Panc1 (cell line): Measurements from ENCODE around the gene CCDC158. TPM values are rescaled to one million over a fixed set of nuclear protein-coding genes. Genes with fewer than 3 reads are reported as not detected.

Experiments
- ATAC-seq: fragments of 200-7000 bp; cut with Tn5 transposase; 2 replicates; pipeline ENCODE4 v1.9.1; 2020; ENCODE audit warnings: mild to moderate bottlenecking, moderate library complexity
- BruUV-seq: library from RNA; stranded (reverse); fragments of 400-500 nt; replicated peaks from 2 replicates; lab custom pipeline; 2021; lab: Mats Ljungman, UMichigan
- CTCF ChIA-PET: fragments of 300-600 bp; sonication (Branson Sonifier 250); formaldehyde crosslinking; loops from one replicate; lab custom pipeline; 2022; ENCODE audit warnings: antibody characterized with exemption; lab: Charles Lee
- POLR2A ChIA-PET: fragments of 300-600 bp; sonication (Branson Sonifier 250); formaldehyde crosslinking; loops from one replicate; lab custom pipeline; 2022; ENCODE audit warnings: antibody characterized with exemption; lab: Charles Lee
- DNase-seq: peaks from one replicate; pipeline ENCODE4 v3.0.0-alpha.2; 2010; ENCODE audit warnings: low read depth, low spot score
- H3K27ac ChIP-seq: 2 replicates; pipeline ENCODE4 v1.5.1; 2011; ENCODE audit warnings: mild to moderate bottlenecking, low read length, inconsistent platforms
- H3K27me3 ChIP-seq: fragments of 200-500 bp; sonication (Bioruptor generic); 2 replicates; pipeline ENCODE4 v1.6.0; 2014; ENCODE audit warnings: low read length, inconsistent platforms; ENCODE audit not compliant: control insufficient read depth, insufficient read depth
- H3K36me3 ChIP-seq: fragments of 200-500 bp; sonication (Bioruptor generic); 2 replicates; pipeline ENCODE4 v1.5.1; 2014; ENCODE audit warnings: inconsistent platforms, mild to moderate bottlenecking, low read length, moderate library complexity; ENCODE audit not compliant: control insufficient read depth, insufficient read depth
- H3K4me1 ChIP-seq: 2 replicates; pipeline ENCODE4 v1.5.1; 2011; ENCODE audit warnings: inconsistent platforms, mild to moderate bottlenecking, low read length, moderate library complexity; ENCODE audit not compliant: control insufficient read depth, insufficient read depth
- H3K4me3 ChIP-seq, 2 experiments: 2 replicates each; pipeline ENCODE4 v1.5.1; 2011 to 2012; ENCODE audit warnings: low read depth in 2 of 2, low read length in 2 of 2, mild to moderate bottlenecking in 2 of 2, inconsistent platforms in 1 of 2, moderate library complexity in 1 of 2
- H3K9me3 ChIP-seq: fragments of 200-500 bp; sonication (Bioruptor generic); 2 replicates; pipeline ENCODE4 v1.5.1; 2014; ENCODE audit warnings: low read depth, mild to moderate bottlenecking, inconsistent platforms, low read length, moderate library complexity; ENCODE audit not compliant: control insufficient read depth, insufficient read depth
- CTCF ChIP-seq: fragments of 450-650 bp; IDR thresholded peaks from 2 replicates; pipeline ENCODE4 v1.5.1; 2017; ENCODE audit warnings: mild to moderate bottlenecking
- POLR2AphosphoS5 ChIP-seq: IDR thresholded peaks from 2 replicates; pipeline ENCODE4 v1.6.1; 2012; ENCODE audit warnings: mild to moderate bottlenecking, low read depth, low read length, moderate library complexity
- REST ChIP-seq, 2 experiments: IDR thresholded peaks; 2 replicates each; pipeline ENCODE4 v1.6.1; 2011 to 2012; ENCODE audit warnings: low read depth in 2 of 2, control low read depth in 1 of 2, low read length in 1 of 2, mild to moderate bottlenecking in 1 of 2, moderate library complexity in 1 of 2; ENCODE audit not compliant: insufficient read depth in 1 of 2
- SIN3A ChIP-seq: IDR thresholded peaks from 2 replicates; pipeline ENCODE4 v1.6.1; 2012; ENCODE audit warnings: low read depth, mild to moderate bottlenecking, low read length, moderate library complexity, borderline replicate concordance; ENCODE audit not compliant: insufficient read depth
- TCF7L2 ChIP-seq: IDR thresholded peaks from 2 replicates; pipeline ENCODE4 v1.6.1; 2011; ENCODE audit warnings: mild to moderate bottlenecking, low read depth, low read length, inconsistent platforms
- in situ Hi-C: cut with HindIII; loops from 2 replicates; pipeline ENCODE4 v1.10.0; 2016; ENCODE audit warnings: low sequenced_read_pairs, low pct_unique_long_range_greater_than_20kb
- intact Hi-C: fragments of 100-400 bp; cut with micrococcal nuclease; formaldehyde crosslinking; loops from one replicate; pipeline ENCODE4 v1.10.0; 2022; ENCODE audit not compliant: unreplicated experiment
- total RNA-seq: library from RNA; stranded (reverse); gene quantifications from one replicate; pipeline ENCODE4 v1.2.1, GENCODE V29; 2021; ENCODE audit not compliant: unreplicated experiment

Gene CCDC158
- total RNA-seq, 1 experiment from 2014 or later: 0.28 TPM

DNA sequence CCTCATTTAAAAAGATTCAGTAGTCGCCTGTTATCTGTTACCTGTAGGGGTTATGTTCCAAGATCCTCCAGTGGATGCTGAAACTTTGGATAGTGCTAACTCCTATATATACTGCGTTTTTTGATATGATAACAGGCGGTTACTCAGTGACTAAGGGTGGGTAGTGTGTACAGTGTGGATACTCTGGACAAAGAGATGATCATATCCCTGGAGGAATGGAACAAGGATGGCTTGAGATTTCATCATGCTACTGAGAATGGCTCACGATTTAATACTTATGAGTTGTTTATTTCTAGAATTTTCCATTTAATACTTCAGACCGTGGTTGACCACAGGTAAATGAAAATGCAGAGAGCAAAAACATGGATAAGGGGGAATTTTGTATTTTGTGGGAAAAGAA is 147.9 kb downstream of the CCDC158 start:
- DNase-seq: no peak
- ChIA-PET CTCF (no interaction called here), POLR2A (no interaction called here)
- no peaks in the 10 kb centered on the region for H3K27me3 ChIP-seq
- H3K27ac ChIP-seq: no peak overlapping the region
- TF ChIP-seq SIN3A: no peak
- no peak for TF ChIP-seq POLR2AphosphoS5
- no peaks in the 10 kb centered on the region for H3K36me3 ChIP-seq
- in situ Hi-C loops: no loop called here
- no peak overlapping the region for H3K4me3 ChIP-seq
- ATAC-seq: no peak
- intact Hi-C loops: no loop called here
- no peaks in the 10 kb centered on the region for H3K4me1 ChIP-seq
- no peaks in the 10 kb centered on the region for H3K9me3 ChIP-seq
- no TSS peak for BruUV-seq

- intact Hi-C loops: no loop called here
- H3K9me3 ChIP-seq: no peaks in the 10 kb centered on the region
- H3K27ac ChIP-seq: no peak overlapping the region
- no peaks in the 10 kb centered on the region for H3K27me3 ChIP-seq
- ATAC-seq (no peak), DNase-seq (no peak)
- ChIA-PET CTCF (no interaction called here), POLR2A (no interaction called here)
- H3K4me3 ChIP-seq: no peak overlapping the region
- no peak for TF ChIP-seq POLR2AphosphoS5
- TF ChIP-seq SIN3A: no peak
- no peak for TF ChIP-seq REST (IDR thresholded peaks at IDR 0.05; ENCODE audit: insufficient read depth in 1 of 2, low read depth in 2 of 2, low read length in 1 of 2)
- TF ChIP-seq TCF7L2: no peak
- TF ChIP-seq CTCF: no peak
- no peaks in the 10 kb centered on the region for H3K36me3 ChIP-seq
- H3K4me1 ChIP-seq: no peaks in the 10 kb centered on the region
- in situ Hi-C loops: no loop called here
- no TSS peak for BruUV-seq
These were observed 148.4 kb downstream of the CCDC158 start for GRCh38 chr4:76272582-76272981.

GRCh38 chr4:76272073-76272472 is 148.9 kb downstream of the CCDC158 start:
- in situ Hi-C loops (no loop called here), intact Hi-C loops (no loop called here)
- H3K4me3 ChIP-seq: no peak overlapping the region
- ATAC-seq (no peak), DNase-seq (no peak)
- no peaks in the 10 kb centered on the region for H3K27me3 ChIP-seq
- BruUV-seq: no TSS peak
- TF ChIP-seq TCF7L2 (no peak), SIN3A (no peak), POLR2AphosphoS5 (no peak), CTCF (no peak)
- no peak overlapping the region for H3K27ac ChIP-seq
- no peaks in the 10 kb centered on the region for H3K36me3 ChIP-seq
- CTCF ChIA-PET: no interaction called here
- H3K9me3 ChIP-seq: no peaks in the 10 kb centered on the region
- POLR2A ChIA-PET: no interaction called here
- H3K4me1 ChIP-seq: no peaks in the 10 kb centered on the region
